Mesothelial cell of epicardium (in vitro differentiated cells): ENCODE results near the gene MEP1B. TPM values are rescaled to one million over a fixed set of nuclear protein-coding genes. Genes with fewer than 3 reads are reported as not detected.
"Not testable (repeated sequence)": the region's sequence is repeated elsewhere in the genome, so short reads cannot be mapped to it uniquely, and the experiment has no call there.

Experiments used
- DNase-seq, 2 experiments: peaks; one replicate each; pipeline ENCODE4 v3.0.0; 2021; ENCODE audit warnings: low spot score in 2 of 2; ENCODE audit not compliant: unreplicated experiment in 2 of 2
- H3K27ac Mint-ChIP-seq: 2 replicates; pipeline ENCODE4 v1.8.0; 2021; ENCODE audit warnings: mixed read lengths
- H3K27me3 Mint-ChIP-seq: 2 replicates; pipeline ENCODE4 v1.8.0; 2021; ENCODE audit warnings: low read depth, mixed read lengths
- H3K36me3 Mint-ChIP-seq: 2 replicates; pipeline ENCODE4 v1.8.0; 2021; ENCODE audit warnings: mixed read lengths
- H3K4me1 Mint-ChIP-seq: 2 replicates; pipeline ENCODE4 v1.8.0; 2021; ENCODE audit warnings: mixed read lengths
- H3K4me3 Mint-ChIP-seq: 2 replicates; pipeline ENCODE4 v1.8.0; 2021; ENCODE audit warnings: mild to moderate bottlenecking, moderate library complexity, mixed read lengths
- H3K9me3 Mint-ChIP-seq: 2 replicates; pipeline ENCODE4 v1.8.0; 2021; ENCODE audit warnings: mixed read lengths
- CTCF ChIP-seq: fragments of 200-600 bp; sonication (generic); IDR thresholded peaks from one replicate; pipeline ENCODE4 v1.5.0; 2021; ENCODE audit warnings: antibody characterized with exemption; ENCODE audit not compliant: unreplicated experiment
- total RNA-seq: library from RNA; stranded (reverse); gene quantifications from 3 replicates; pipeline ENCODE4 v1.2.1, GENCODE V29; 2021

The MEP1B gene
- total RNA-seq, 1 donor from 2014 or later, result not detected

- Mint-ChIP-seq H3K27ac (no peak overlapping the region), H3K9me3 (no peaks in the 10 kb centered on the region), H3K36me3 (no peaks in the 10 kb centered on the region), H3K4me1 (no peaks in the 10 kb centered on the region), H3K27me3 (peaks cover 14% of the 10 kb centered on the region), H3K4me3 (no peak overlapping the region)
- TF ChIP-seq CTCF, result no peak
- DNase-seq, result no peak
Measured at GRCh38 chr18:32175265-32175664, 14.6 kb upstream of the MEP1B start.

DNA sequence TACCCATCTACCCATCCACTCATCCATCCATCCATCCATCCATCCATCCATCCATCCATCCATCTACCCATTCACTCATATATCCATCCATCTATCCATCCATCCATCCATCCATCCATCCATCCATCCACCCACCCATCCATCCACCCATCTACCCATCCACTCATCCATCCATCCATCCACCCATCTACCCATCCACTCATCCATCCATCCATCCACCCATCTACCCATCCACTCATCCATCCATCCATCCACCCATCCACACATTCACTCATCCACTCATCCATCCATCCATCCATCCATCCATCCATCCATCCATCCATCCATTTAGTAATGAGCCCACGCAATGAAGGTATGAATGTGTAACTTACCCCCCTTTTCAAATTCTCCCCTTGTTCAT, 13.1 kb upstream of the MEP1B start:
- H3K4me1 Mint-ChIP-seq, H3K36me3 Mint-ChIP-seq, H3K4me3 Mint-ChIP-seq, H3K27ac Mint-ChIP-seq, DNase-seq, H3K9me3 Mint-ChIP-seq: not testable (repeated sequence)
- H3K27me3 Mint-ChIP-seq, result peaks cover 12% of the 10 kb centered on the region

GRCh38 chr18:32177530-32177929, 12.3 kb upstream of the MEP1B start:
- Mint-ChIP-seq H3K4me3 (no peak overlapping the region), H3K9me3 (no peaks in the 10 kb centered on the region), H3K27ac (no peak overlapping the region), H3K4me1 (no peaks in the 10 kb centered on the region), H3K36me3 (no peaks in the 10 kb centered on the region), H3K27me3 (peaks cover 12% of the 10 kb centered on the region)
- no peak for DNase-seq
- no peak for TF ChIP-seq CTCF

GRCh38 chr18:32183503-32183902, 6.3 kb upstream of the MEP1B start:
- H3K27me3 Mint-ChIP-seq, result peaks cover 23% of the 10 kb centered on the region
- TF ChIP-seq CTCF, result no peak

DNA sequence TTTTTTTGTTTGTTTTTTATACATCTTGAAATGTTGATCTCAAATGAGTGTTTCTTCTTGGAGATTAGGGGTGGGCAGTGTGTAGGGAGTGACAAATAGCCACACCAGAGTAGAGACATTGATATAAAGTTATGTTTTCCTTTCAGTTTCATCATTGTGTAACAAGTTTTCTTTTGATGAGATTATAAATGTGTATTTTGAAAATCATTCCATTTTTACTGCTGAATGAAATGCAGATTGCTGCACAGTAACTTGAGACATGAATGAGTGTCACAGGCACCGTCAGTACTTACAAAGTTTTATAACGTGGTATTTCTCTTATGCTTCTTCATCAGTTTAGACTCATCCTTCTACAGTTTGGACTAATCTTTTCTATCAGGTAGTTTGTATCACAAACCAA, 370 bp downstream of the MEP1B start:
- H3K27ac Mint-ChIP-seq, result no peak overlapping the region
- H3K4me1 Mint-ChIP-seq, result no peaks in the 10 kb centered on the region
- H3K4me3 Mint-ChIP-seq, result no peak overlapping the region
- H3K9me3 Mint-ChIP-seq, result peaks cover 10% of the 10 kb centered on the region
- no peak for DNase-seq
- H3K36me3 Mint-ChIP-seq, result no peaks in the 10 kb centered on the region
- TF ChIP-seq CTCF, result no peak
- H3K27me3 Mint-ChIP-seq, result peaks cover 29% of the 10 kb centered on the region

More at GRCh38 chr18:32183503-32183902, 6.3 kb upstream of the MEP1B start:
- Mint-ChIP-seq H3K27ac (no peak overlapping the region), H3K9me3 (peaks cover 29% of the 10 kb centered on the region), H3K36me3 (no peaks in the 10 kb centered on the region), H3K4me1 (no peaks in the 10 kb centered on the region), H3K4me3 (no peak overlapping the region)
- DNase-seq, result no peak

GRCh38 chr18:32195881-32196815, 6.3 kb downstream of the MEP1B start:
- no peak for TF ChIP-seq CTCF
- H3K4me1 Mint-ChIP-seq, result no peaks in the 10 kb centered on the region
- no peak overlapping the region for H3K4me3 Mint-ChIP-seq
- H3K9me3 Mint-ChIP-seq, result no peaks in the 10 kb centered on the region
- no peak for DNase-seq
- H3K27ac Mint-ChIP-seq, result no peak overlapping the region
- peaks cover 3% of the 10 kb centered on the region for H3K27me3 Mint-ChIP-seq
- no peaks in the 10 kb centered on the region for H3K36me3 Mint-ChIP-seq
